K562 (cell line): ENCODE results near the gene RGS9BP.

ENCODE experiments used
- BRCA1 ChIP-seq, 2 experiments: fragments of 450-650 bp in 1 of 2; sonication (generic) in 1 of 2; formaldehyde crosslinking in 1 of 2; IDR thresholded peaks; 2 replicates each; pipeline versions ENCODE4 v1.5.0 to v1.6.1; 2017 to 2020; ENCODE audit warnings: mild to moderate bottlenecking in 1 of 2, missing genetic modification reagents in 1 of 2
- HIVEP1 ChIP-seq: fragments of 250-450 bp; sonication (Bioruptor Pico); IDR thresholded peaks from 2 replicates; pipeline ENCODE4 v1.4.0; 2020; ENCODE audit warnings: mild to moderate bottlenecking
- POLR2AphosphoS5 ChIP-seq: IDR thresholded peaks from 2 replicates; pipeline ENCODE4 v1.6.1; 2011; ENCODE audit warnings: mild to moderate bottlenecking, low read depth, low read length, moderate library complexity; ENCODE audit not compliant: control insufficient read depth, insufficient read depth
- SMARCE1 ChIP-seq: fragments of 450-650 bp; IDR thresholded peaks from 2 replicates; pipeline ENCODE4 v1.7.1; 2016; ENCODE audit warnings: mild to moderate bottlenecking
- SPI1 ChIP-seq: IDR thresholded peaks from 2 replicates; pipeline ENCODE4 v1.6.1; 2011; ENCODE audit warnings: low read depth, low read length, control low read depth, borderline replicate concordance
- ZNF551 ChIP-seq: fragments of 250-450 bp; sonication (Bioruptor Pico); IDR thresholded peaks from 2 replicates; pipeline ENCODE4 v1.5.0; 2021; ENCODE audit warnings: mild to moderate bottlenecking, moderate library complexity
- TF ChIP-seq, protein P1 (sequence below), 3 experiments: IDR thresholded peaks in 2 of 3; conservative IDR thresholded peaks in 1 of 3; 2 replicates each; pipeline ENCODE4 v1.5.1; 2011 to 2012; ENCODE audit warnings: low read length in 3 of 3, mild to moderate bottlenecking in 3 of 3, control low read depth in 2 of 3, improper control_type of control experiment in 1 of 3, inconsistent platforms in 1 of 3, low read depth in 1 of 3, mixed read lengths in 1 of 3, moderate library complexity in 1 of 3; ENCODE audit not compliant: insufficient read depth in 2 of 3
- TF ChIP-seq, protein P2 (sequence below): fragments of 250-450 bp; sonication (Bioruptor Pico); IDR thresholded peaks from 2 replicates; pipeline ENCODE4 v1.4.0; 2020; ENCODE audit warnings: mild to moderate bottlenecking

DNA sequence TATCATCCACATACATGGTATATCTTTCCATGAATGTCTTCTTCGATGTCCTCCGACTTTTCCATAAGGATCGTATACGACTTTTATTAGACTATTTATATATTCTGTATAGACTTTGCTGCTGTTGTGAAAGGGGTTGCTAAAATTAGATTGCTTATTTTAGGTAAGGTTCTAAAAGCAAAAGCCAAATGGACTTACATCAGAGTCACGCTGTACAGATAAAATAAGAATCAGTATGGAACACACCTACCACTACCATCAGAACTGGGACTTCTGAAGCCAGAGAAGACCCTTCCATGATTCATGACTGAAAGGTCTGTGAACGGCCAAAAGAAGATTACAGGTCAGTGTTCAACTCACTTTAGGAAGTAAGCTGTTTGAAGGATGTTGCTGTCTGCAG lies 9.6 kb upstream of the RGS9BP start:
- TF ChIP-seq, protein P1, sequence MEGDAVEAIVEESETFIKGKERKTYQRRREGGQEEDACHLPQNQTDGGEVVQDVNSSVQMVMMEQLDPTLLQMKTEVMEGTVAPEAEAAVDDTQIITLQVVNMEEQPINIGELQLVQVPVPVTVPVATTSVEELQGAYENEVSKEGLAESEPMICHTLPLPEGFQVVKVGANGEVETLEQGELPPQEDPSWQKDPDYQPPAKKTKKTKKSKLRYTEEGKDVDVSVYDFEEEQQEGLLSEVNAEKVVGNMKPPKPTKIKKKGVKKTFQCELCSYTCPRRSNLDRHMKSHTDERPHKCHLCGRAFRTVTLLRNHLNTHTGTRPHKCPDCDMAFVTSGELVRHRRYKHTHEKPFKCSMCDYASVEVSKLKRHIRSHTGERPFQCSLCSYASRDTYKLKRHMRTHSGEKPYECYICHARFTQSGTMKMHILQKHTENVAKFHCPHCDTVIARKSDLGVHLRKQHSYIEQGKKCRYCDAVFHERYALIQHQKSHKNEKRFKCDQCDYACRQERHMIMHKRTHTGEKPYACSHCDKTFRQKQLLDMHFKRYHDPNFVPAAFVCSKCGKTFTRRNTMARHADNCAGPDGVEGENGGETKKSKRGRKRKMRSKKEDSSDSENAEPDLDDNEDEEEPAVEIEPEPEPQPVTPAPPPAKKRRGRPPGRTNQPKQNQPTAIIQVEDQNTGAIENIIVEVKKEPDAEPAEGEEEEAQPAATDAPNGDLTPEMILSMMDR (IDR thresholded peaks at IDR 0.05 in 2 of 3, conservative IDR thresholded peaks at IDR 0.05 in 1 of 3; ENCODE audit: insufficient read depth in 2 of 3, low read depth in 1 of 3, low read length in 3 of 3): no peak
- no peak for TF ChIP-seq HIVEP1 (CRISPR knock-in tag)
- no peak for TF ChIP-seq POLR2AphosphoS5
- TF ChIP-seq, protein P2, sequence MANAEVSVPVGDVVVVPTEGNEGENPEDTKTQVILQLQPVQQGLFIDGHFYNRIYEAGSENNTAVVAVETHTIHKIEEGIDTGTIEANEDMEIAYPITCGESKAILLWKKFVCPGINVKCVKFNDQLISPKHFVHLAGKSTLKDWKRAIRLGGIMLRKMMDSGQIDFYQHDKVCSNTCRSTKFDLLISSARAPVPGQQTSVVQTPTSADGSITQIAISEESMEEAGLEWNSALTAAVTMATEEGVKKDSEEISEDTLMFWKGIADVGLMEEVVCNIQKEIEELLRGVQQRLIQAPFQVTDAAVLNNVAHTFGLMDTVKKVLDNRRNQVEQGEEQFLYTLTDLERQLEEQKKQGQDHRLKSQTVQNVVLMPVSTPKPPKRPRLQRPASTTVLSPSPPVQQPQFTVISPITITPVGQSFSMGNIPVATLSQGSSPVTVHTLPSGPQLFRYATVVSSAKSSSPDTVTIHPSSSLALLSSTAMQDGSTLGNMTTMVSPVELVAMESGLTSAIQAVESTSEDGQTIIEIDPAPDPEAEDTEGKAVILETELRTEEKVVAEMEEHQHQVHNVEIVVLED (CRISPR knock-in tag): no peak
- TF ChIP-seq SMARCE1: no peak
- TF ChIP-seq BRCA1 (IDR thresholded peaks at IDR 0.05): no peak
- TF ChIP-seq BRCA1 (CRISPR knock-in tag; IDR thresholded peaks at IDR 0.05): no peak
- no peak for TF ChIP-seq SPI1
- no peak for TF ChIP-seq ZNF551 (CRISPR knock-in tag)
